Common myeloid progenitor, CD34-positive (primary cell): ENCODE data around the gene KIAA1549.

Experiments
- CTCF ChIA-PET: fragments of 350-600 bp; sonication (Branson Sonifier 250); formaldehyde crosslinking; loops from one replicate; lab custom pipeline; 2021; ENCODE audit warnings: antibody characterized with exemption; lab: Charles Lee
- POLR2A ChIA-PET: fragments of 350-600 bp; sonication (Branson Sonifier 250); formaldehyde crosslinking; loops from one replicate; lab custom pipeline; 2021; ENCODE audit warnings: antibody characterized with exemption; lab: Charles Lee
- DNase-seq, 3 donors: peaks; one replicate each; pipeline versions ENCODE4 v3.0.0 to v3.0.0-alpha.2; 2013
- H3K27ac ChIP-seq, 2 experiments: 1 replicate in 1 of 2; 2 replicates in 1 of 2; pipeline ENCODE4 v1.7.0; 2013; ENCODE audit warnings: inconsistent platforms in 2 of 2, low read length in 2 of 2, mild to moderate bottlenecking in 2 of 2, low read depth in 1 of 2, moderate library complexity in 1 of 2; ENCODE audit not compliant: severe bottlenecking in 2 of 2, insufficient read depth in 1 of 2, poor library complexity in 1 of 2
- H3K27me3 ChIP-seq, 5 experiments: replicated peaks in 2 of 5; 1 replicate in 3 of 5; 2 replicates in 2 of 5; pipeline versions ENCODE4 v1.6.1 to v1.7.0; 2013; ENCODE audit warnings: low read length in 4 of 5, mild to moderate bottlenecking in 2 of 5, moderate library complexity in 2 of 5, inconsistent platforms in 1 of 5; ENCODE audit not compliant: insufficient read depth in 5 of 5, control insufficient read depth in 4 of 5
- H3K36me3 ChIP-seq, 4 experiments: 1 replicate in 2 of 4; 2 replicates in 2 of 4; pipeline versions ENCODE4 v1.6.1 to v1.7.0; 2013; ENCODE audit warnings: low read length in 3 of 4, control low read depth in 1 of 4, mild to moderate bottlenecking in 1 of 4; ENCODE audit not compliant: control insufficient read depth in 4 of 4, insufficient read depth in 4 of 4
- H3K4me1 ChIP-seq, 4 experiments: 1 replicate in 3 of 4; 2 replicates in 1 of 4; pipeline versions ENCODE4 v1.6.1 to v1.7.1; 2013; ENCODE audit warnings: low read length in 3 of 4, mild to moderate bottlenecking in 3 of 4, control low read depth in 1 of 4, inconsistent platforms in 1 of 4, moderate library complexity in 1 of 4; ENCODE audit not compliant: control insufficient read depth in 4 of 4, insufficient read depth in 4 of 4; ENCODE audit errors: control extremely low read depth in 1 of 4
- H3K4me3 ChIP-seq, 7 experiments: 1 replicate in 4 of 7; 2 replicates in 3 of 7; pipeline versions ENCODE4 v1.5.1 to v1.7.0; 2013; ENCODE audit warnings: mild to moderate bottlenecking in 7 of 7, low read length in 6 of 7, moderate library complexity in 6 of 7, inconsistent platforms in 2 of 7, low read depth in 2 of 7, control low read depth in 1 of 7; ENCODE audit not compliant: insufficient read depth in 4 of 7, control insufficient read depth in 1 of 7; ENCODE audit errors: extremely low read depth in 1 of 7
- H3K9me3 ChIP-seq, 5 experiments: 1 replicate in 4 of 5; 2 replicates in 1 of 5; pipeline versions ENCODE4 v1.6.1 to v1.7.1; 2013; ENCODE audit warnings: low read length in 4 of 5, mild to moderate bottlenecking in 2 of 5, inconsistent platforms in 1 of 5, low read depth in 1 of 5, moderate library complexity in 1 of 5; ENCODE audit not compliant: control insufficient read depth in 4 of 5, insufficient read depth in 2 of 5; ENCODE audit errors: control extremely low read depth in 1 of 5
- WGBS: methylation state at CpG from one replicate; pipeline ENCODE4 v1.1.5; 2013; ENCODE audit not compliant: insufficient coverage; 5-methylcytosine and 5-hydroxymethylcytosine counted together

KIAA1549 gene

GRCh38 chr7:138853448-138853847, 127.7 kb downstream of the KIAA1549 start:
- Histone ChIP-seq H3K9me3 (peaks cover 3 to 25% (median 9%) of the 10 kb centered on the region in 5 experiments), H3K4me3 (no peak overlapping the region), H3K27me3 (no peaks in the 10 kb centered on the region), H3K36me3 (peaks cover 3 to 45% (median 9%) of the 10 kb centered on the region in 4 experiments), H3K4me1 (peaks cover 0 to 2% (median 0%) of the 10 kb centered on the region in 4 experiments), H3K27ac (no peak overlapping the region)
- WGBS = no CpG with 5 or more reads among the region's 3 CpGs
- no peak for DNase-seq
- ChIA-PET POLR2A (no interaction called here), CTCF (no interaction called here)

- POLR2A ChIA-PET = no interaction called here
- H3K36me3 ChIP-seq = peaks cover 2 to 35% (median 6%) of the 10 kb centered on the region in 4 experiments
- H3K9me3 ChIP-seq = peaks cover 1 to 15% (median 3%) of the 10 kb centered on the region in 5 experiments
- H3K27ac ChIP-seq = no peak overlapping the region
- WGBS = 86% methylated on average over 3 of the region's 5 CpGs
- no peaks in the 10 kb centered on the region for H3K27me3 ChIP-seq
- no peak overlapping the region for H3K4me3 ChIP-seq
- H3K4me1 ChIP-seq = peaks cover 0 to 2% (median 0%) of the 10 kb centered on the region in 4 experiments
- CTCF ChIA-PET = no interaction called here
- no peak for DNase-seq
Observed at GRCh38 chr7:138852469-138852868, 128.7 kb downstream of the KIAA1549 start.

DNA sequence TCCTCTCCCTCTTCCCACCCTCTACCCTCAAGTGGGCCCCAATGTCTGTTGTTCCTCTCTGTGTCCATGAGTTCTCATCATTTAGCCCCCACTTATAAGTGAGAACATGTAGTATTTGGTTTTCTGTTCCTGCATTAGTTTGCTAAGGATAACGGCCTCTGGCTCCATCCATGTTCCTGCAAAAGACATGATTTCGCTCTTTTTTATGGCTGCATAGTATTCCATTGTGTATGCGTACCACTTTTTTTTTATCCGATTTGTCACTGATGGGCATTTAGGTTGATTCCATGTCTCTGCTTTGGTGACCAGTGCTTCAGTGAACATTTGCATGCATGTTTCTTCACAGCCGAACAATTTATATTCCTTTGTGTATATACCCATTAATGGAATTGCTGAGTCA, 131.5 kb downstream of the KIAA1549 start:
- no peak overlapping the region for H3K27ac ChIP-seq
- H3K4me1 ChIP-seq = peaks cover 0 to 2% (median 0%) of the 10 kb centered on the region in 4 experiments
- no peak for DNase-seq
- ChIA-PET CTCF (interaction anchor here (1.1 kb wide), 1 partner anchor 37 kb away, joined by 4 read pairs; no protein-coding TSS in a partner anchor), POLR2A (no interaction called here)
- peaks cover 0 to 4% (median 0%) of the 10 kb centered on the region in 5 experiments for H3K9me3 ChIP-seq
- WGBS = 100% methylated on average over 3 of the region's 5 CpGs
- peaks cover 0 to 22% (median 4%) of the 10 kb centered on the region in 4 experiments for H3K36me3 ChIP-seq
- no peak overlapping the region for H3K4me3 ChIP-seq
- H3K27me3 ChIP-seq = no peaks in the 10 kb centered on the region

DNA sequence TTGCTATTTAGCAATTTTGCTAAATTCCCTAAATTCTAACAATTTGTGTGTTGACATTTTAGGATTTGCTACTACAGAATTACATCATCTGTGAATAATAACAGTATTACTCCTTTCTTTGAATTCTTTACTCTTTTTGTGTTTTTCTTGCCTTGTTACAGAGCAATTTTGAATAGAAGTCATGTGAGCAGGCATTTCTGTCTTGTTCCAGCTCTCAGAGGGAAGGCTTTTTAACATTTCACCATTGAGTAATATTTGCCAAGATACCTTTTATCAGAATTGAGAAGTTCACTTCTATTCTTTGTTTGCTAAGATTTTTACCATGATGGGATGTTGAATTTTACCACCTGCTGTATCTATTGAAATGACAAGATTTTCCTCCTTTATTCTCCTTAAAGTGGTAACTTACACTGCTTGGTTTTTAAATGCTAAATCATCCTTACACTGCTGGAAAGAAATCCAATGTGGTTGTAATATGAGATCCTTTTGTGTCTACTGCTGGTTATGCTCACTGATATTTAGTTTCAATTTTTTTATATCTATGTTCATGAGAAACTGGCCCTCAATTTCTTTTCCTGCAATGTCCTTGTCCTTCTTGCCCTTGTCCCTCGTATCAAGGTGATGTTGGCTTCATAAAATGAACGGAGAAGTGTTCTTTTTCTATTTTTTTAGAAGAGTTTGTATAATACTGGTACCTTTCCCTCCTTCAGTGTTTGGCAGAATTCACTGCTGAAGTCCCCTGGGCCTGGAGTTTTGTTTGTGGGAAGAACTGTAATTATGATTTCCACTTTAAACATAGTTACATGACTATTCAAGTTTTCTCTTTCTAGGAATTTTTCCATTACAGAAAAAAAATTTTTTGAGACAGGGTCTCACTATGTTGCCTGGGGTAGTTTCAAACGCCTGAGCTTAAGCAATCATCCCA, 132.9 kb downstream of the KIAA1549 start:
- Histone ChIP-seq H3K27me3 (no peaks in the 10 kb centered on the region), H3K4me3 (no peak overlapping the region), H3K36me3 (peaks cover 0 to 26% (median 4%) of the 10 kb centered on the region in 4 experiments), H3K4me1 (peaks cover 0 to 2% (median 0%) of the 10 kb centered on the region in 4 experiments), H3K27ac (no peak overlapping the region), H3K9me3 (peaks cover 0 to 4% (median 0%) of the 10 kb centered on the region in 5 experiments)
- no peak for DNase-seq
- ChIA-PET CTCF (no interaction called here), POLR2A (no interaction called here)
- WGBS = 100% methylated on average over 1 of the region's 3 CpGs

- Histone ChIP-seq H3K27me3 (no peaks in the 10 kb centered on the region), H3K4me1 (peaks cover 0 to 6% (median 6%) of the 10 kb centered on the region in 4 experiments), H3K27ac (no peak overlapping the region), H3K9me3 (peaks cover 0 to 4% (median 0%) of the 10 kb centered on the region in 5 experiments), H3K4me3 (no peak overlapping the region), H3K36me3 (peaks cover 0 to 15% (median under 1%) of the 10 kb centered on the region in 4 experiments)
- ChIA-PET POLR2A (no interaction called here), CTCF (interaction anchor here (0.8 kb wide), 1 partner anchor 489 kb away, joined by 3 read pairs; no protein-coding TSS in a partner anchor)
- 31% methylated on average over 2 of the region's 2 CpGs for WGBS
- no peak for DNase-seq
Observed at GRCh38 chr7:138845711-138846110, 135.5 kb downstream of the KIAA1549 start.

DNA sequence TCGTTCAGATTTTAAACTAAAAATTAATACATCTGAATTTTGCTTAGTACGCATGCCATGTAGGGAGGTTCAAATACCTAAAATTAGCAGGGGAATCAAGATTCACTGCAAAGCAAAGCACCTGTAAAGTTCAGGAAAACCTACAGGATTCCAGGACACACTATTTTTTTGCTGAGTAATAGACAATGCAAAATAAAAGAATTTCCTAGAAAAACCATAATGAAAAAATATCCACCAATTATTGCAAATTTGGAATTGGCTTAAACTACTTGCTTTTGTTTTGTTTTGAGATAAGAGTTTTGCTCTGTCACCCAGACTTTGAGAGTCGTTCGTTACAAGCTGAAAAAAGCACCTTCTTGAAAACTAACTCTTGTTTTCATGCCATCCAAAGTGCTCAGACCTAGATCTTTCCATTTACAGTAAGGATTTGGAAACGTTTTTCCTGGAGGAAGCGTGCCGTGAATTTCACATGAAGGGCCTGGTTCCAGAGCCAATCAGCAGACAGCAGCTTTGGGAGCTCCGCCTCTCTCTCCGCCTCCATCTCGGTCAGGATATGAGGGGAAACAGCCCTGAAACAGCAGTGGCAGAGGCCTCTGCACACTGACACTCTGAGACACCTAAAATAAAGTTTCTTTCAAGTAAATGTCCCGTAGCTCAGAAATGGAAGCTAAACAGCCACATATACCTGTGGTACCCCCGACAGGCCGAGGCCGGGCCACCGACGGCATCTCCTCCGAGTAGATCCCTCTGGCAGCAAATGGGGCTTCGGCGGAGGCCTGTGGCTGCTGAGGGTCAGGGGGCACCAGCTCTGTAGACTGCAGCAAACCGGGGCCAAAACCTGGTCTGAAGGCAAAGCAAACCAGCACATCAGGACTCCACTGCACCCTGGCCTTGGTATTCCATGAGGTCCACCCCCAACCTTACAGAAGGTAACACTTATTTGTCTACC, 137.3 kb downstream of the KIAA1549 start:
- CTCF ChIA-PET = no interaction called here
- H3K4me3 ChIP-seq = no peak overlapping the region
- H3K9me3 ChIP-seq = no peaks in the 10 kb centered on the region
- POLR2A ChIA-PET = no interaction called here
- 93% methylated on average over 16 of the region's 20 CpGs for WGBS
- H3K36me3 ChIP-seq = peaks cover 0 to 3% (median 2%) of the 10 kb centered on the region in 4 experiments
- peak in 1 of 3 donors; percentile 19 for DNase-seq
- no peaks in the 10 kb centered on the region for H3K27me3 ChIP-seq
- H3K4me1 ChIP-seq = peaks cover 0 to 6% (median 6%) of the 10 kb centered on the region in 4 experiments
- H3K27ac ChIP-seq = no peak overlapping the region
